ENCODE measurements around the gene TIAM1.

Gene TIAM1

DNA sequence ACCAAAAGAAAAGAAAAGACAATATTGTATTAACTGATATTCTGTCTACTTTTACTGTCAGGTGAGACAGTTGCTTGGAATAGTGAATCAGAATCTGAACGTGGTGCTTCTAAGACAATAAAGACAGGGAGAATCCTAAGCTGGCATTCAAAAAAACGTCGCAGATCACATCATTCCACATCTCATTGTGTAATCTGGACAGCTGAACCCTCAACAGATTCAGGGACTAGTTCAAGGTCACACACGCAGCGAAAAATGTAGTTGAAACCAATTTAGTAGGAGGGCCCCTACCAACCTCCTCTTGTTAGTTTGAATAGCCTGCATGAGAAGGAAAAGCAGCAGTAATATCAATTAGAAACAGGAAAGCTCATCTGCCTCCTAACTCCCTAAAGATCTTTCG, 259.4 kb downstream of the TIAM1 start:
- POLR2A ChIA-PET = no interaction called here
- CTCF ChIA-PET = interaction anchor here (1.4 to 2.8 kb wide), 2 partner anchors 15 to 744 kb away, joined by 4 to 9 read pairs; no protein-coding TSS in a partner anchor
- no peak for DNase-seq (ENCODE audit: extremely low spot score)
- TF ChIP-seq, protein P1, sequence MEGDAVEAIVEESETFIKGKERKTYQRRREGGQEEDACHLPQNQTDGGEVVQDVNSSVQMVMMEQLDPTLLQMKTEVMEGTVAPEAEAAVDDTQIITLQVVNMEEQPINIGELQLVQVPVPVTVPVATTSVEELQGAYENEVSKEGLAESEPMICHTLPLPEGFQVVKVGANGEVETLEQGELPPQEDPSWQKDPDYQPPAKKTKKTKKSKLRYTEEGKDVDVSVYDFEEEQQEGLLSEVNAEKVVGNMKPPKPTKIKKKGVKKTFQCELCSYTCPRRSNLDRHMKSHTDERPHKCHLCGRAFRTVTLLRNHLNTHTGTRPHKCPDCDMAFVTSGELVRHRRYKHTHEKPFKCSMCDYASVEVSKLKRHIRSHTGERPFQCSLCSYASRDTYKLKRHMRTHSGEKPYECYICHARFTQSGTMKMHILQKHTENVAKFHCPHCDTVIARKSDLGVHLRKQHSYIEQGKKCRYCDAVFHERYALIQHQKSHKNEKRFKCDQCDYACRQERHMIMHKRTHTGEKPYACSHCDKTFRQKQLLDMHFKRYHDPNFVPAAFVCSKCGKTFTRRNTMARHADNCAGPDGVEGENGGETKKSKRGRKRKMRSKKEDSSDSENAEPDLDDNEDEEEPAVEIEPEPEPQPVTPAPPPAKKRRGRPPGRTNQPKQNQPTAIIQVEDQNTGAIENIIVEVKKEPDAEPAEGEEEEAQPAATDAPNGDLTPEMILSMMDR (IDR thresholded peaks at IDR 0.05; ENCODE audit: control extremely low read depth, extremely low read depth, low read depth, missing control alignments) = no peak

GRCh38 chr21:31078796-31079195, 265.3 kb downstream of the TIAM1 start:
- TF ChIP-seq, protein P1 (IDR thresholded peaks at IDR 0.05; ENCODE audit: control extremely low read depth, extremely low read depth, low read depth, missing control alignments) = no peak
- CTCF ChIA-PET = interaction anchor here (1.3 to 1.6 kb wide), 2 partner anchors 738 to 1035 kb away, joined by 3 to 5 read pairs; no protein-coding TSS in a partner anchor
- DNase-seq (ENCODE audit: extremely low spot score) = no peak
- POLR2A ChIA-PET = no interaction called here

DNA sequence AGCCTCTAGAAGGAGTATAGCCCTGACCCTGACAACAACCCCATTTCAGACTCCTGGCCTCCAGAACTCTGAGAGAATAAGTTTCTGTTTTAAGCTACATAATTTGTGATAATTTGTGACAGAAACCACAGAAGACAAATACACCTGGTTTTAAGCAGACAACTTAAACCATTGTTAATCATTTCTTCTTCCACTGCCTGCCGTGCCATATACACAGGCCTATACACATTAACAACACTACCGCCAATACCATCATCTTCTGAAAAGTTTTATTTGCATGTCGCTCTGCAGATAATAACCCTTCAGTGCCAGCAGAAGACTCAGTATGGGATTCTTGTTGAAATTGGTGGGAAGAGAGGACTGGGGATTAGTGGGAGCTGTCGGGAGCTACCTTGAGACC, 265.8 kb downstream of the TIAM1 start:
- no peak for DNase-seq (ENCODE audit: extremely low spot score)
- POLR2A ChIA-PET = no interaction called here
- TF ChIP-seq, protein P1 (IDR thresholded peaks at IDR 0.05; ENCODE audit: control extremely low read depth, extremely low read depth, low read depth, missing control alignments) = no peak
- CTCF ChIA-PET = interaction anchor here (1.6 kb wide), 1 partner anchor 738 kb away, joined by 5 read pairs; no protein-coding TSS in a partner anchor

DNA sequence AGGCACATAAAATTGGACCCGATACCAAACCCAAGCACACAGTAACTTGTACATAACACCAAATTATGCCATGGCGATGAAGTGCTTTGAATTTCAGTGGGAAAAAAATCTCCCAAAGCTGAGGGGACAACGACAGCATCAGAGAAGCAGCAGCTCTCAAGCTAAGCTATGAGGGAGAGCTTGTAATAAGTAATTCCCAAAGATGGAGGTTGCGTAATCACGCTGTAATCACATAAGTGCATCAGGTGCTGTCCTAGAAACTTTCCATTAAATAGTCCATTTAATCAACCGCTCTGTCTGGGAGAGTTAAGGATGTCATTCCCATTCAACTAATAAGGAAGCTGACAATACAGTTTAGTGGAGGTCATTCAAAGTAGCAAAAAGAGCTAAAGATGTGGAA, 268.2 kb downstream of the TIAM1 start:
- TF ChIP-seq, protein P1 (IDR thresholded peaks at IDR 0.05; ENCODE audit: control extremely low read depth, extremely low read depth, low read depth, missing control alignments) = no peak
- ChIA-PET POLR2A (no interaction called here), CTCF (interaction anchor here (0.9 to 3.9 kb wide), 4 partner anchors 12 to 63 kb away, joined by 3 to 16 read pairs (median 4); no protein-coding TSS in a partner anchor)
- DNase-seq (ENCODE audit: extremely low spot score) = no peak

DNA sequence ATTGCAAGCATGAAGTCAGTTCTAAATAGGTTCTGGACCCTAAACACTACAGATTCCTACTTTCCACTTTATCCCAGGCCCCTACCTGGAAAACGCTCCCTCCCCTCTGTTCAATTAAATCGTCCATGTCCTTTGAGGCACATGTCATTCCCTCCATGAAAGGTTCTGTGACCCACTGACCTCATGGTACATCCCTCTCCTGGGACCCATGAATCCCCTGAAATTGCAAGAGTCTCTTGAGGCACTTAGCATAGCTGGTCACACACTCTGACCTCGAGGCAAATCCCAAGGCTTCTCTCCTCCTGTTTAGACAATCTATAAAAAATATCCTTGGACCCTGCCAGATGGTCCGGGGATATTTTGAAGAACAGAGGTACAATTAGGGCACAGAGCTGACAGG, 271.5 kb downstream of the TIAM1 start:
- TF ChIP-seq, protein P1 (IDR thresholded peaks at IDR 0.05; ENCODE audit: control extremely low read depth, extremely low read depth, low read depth, missing control alignments) = no peak
- no peak for DNase-seq (ENCODE audit: extremely low spot score)
- ChIA-PET CTCF (interaction anchor here (3.9 kb wide), 1 partner anchor 9 kb away, joined by 16 read pairs; no protein-coding TSS in a partner anchor), POLR2A (no interaction called here)
